Measurements from ENCODE around the gene CINP.

DNA sequence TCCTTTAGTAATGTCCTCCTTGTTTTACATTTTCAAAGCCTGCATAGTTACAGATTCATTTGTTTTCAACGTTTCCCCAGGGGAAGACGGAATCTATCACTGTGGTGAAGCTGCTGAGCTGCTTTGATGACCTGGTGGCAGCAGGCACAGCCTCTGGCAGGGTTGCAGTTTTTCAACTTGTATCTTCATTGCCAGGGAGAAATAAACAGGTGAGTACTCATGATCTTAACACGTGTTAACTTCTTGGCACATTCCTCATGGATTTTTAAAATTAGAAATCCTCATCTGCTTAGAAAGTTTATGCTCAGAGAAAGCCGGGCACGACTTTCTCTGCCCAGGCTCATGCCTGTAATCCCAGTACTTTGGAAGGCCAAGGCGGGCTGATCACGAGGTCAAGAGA lies 44.6 kb upstream of the CINP start:
- TF ChIP-seq EZH2 (IDR thresholded peaks at IDR 0.05; ENCODE audit: low read length, unreplicated experiment) (no peak), EZH2phosphoT487 (IDR thresholded peaks at IDR 0.05; ENCODE audit: borderline replicate concordance, low read length) (no peak)
- TF ChIP-seq, protein P1, sequence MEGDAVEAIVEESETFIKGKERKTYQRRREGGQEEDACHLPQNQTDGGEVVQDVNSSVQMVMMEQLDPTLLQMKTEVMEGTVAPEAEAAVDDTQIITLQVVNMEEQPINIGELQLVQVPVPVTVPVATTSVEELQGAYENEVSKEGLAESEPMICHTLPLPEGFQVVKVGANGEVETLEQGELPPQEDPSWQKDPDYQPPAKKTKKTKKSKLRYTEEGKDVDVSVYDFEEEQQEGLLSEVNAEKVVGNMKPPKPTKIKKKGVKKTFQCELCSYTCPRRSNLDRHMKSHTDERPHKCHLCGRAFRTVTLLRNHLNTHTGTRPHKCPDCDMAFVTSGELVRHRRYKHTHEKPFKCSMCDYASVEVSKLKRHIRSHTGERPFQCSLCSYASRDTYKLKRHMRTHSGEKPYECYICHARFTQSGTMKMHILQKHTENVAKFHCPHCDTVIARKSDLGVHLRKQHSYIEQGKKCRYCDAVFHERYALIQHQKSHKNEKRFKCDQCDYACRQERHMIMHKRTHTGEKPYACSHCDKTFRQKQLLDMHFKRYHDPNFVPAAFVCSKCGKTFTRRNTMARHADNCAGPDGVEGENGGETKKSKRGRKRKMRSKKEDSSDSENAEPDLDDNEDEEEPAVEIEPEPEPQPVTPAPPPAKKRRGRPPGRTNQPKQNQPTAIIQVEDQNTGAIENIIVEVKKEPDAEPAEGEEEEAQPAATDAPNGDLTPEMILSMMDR (conservative IDR thresholded peaks at IDR 0.05; ENCODE audit: low read depth, low read length): no peak
